Measurements from ENCODE around the gene LHX4.

DNA sequence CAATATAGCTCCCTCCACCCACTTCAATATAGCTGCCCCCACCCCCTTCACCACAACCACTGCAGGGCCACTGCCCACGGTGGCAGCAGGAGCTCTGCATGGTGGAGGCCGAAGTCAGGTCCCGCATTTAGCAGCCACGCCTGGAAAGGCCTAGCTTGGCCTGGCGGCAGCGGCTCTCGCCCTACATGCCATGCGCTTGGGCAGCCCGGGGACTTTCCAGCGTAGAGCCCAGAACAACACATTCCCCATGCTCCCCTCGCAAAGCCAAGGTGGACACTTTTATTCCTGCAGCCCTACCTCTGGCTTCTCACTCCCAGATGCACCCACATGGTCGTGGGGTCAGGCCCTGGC, 37.1 kb downstream of the LHX4 start:
- TF ChIP-seq EZH2 (IDR thresholded peaks at IDR 0.05; ENCODE audit: insufficient read depth, poor library complexity, severe bottlenecking) (no peak), EZH2phosphoT487 (IDR thresholded peaks at IDR 0.05; ENCODE audit: insufficient read depth, low read depth) (no peak)
